Hindlimb muscle (tissue), 1 donor: ENCODE results near the gene PLXDC2. TPM values are rescaled to one million over a fixed set of nuclear protein-coding genes. Genes with fewer than 3 reads are reported as not detected.

ENCODE experiments used
- DNase-seq: peaks from one replicate; pipeline ENCODE4 v3.0.0-alpha.2; 2013
- polyA plus RNA-seq: library from polyadenylated mRNA; unstranded; fragments of 120-200 nt; gene quantifications from one replicate; pipeline ENCODE4 v1.2.1, GENCODE V29; 2013; ENCODE audit not compliant: insufficient read length

Gene PLXDC2
- polyA plus RNA-seq, 1 donor, result 31.4 TPM

- no peak for DNase-seq
These were observed 46.7 kb downstream of the PLXDC2 start for GRCh38 chr10:19862811-19863515.

- DNase-seq, result no peak
These were observed 49.4 kb downstream of the PLXDC2 start for GRCh38 chr10:19865676-19866075.

GRCh38 chr10:19869370-19869769 is 53.1 kb downstream of the PLXDC2 start:
- DNase-seq, result no peak

DNA sequence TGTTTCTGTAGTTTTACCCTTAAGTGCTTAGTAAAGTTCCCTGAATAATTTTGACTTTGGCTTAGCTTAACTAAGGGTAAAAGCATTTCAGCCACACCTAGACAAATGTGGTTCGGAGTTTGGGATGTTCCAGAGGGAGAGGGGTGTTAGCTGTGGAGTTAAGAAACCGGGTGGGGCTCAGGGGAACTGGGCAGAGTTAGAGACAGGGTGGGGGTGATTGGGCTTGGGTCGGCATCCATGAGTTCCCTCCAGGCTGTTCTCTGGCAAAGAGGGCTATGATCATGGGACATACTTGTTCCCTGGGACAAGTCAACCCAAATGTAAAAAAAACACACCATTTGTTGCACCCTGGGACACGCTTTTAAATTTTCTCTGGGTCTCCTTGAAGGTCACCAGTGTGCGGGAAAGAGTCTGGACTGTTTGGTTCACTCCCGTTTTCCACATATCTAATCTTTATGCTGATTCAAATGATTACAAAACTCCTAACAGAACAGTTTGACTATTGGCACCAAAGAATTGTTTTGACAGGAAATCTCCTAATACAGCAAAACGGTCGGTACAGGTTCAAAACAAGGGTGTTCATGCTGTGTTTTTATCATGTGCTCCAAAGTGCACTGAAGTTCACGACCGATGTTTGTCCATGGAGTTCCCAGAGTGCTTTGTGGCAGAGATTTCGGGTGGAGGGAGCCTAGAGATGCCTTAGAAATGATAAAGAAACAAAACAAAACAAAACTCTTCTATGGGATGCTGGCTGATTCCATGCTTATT is 56.5 kb downstream of the PLXDC2 start:
- no peak for DNase-seq

GRCh38 chr10:19874190-19874589 is 58.0 kb downstream of the PLXDC2 start:
- DNase-seq, result no peak

GRCh38 chr10:19874791-19875190 is 58.6 kb downstream of the PLXDC2 start:
- DNase-seq, result no peak

- no peak for DNase-seq
These were observed 60.3 kb downstream of the PLXDC2 start for GRCh38 chr10:19876570-19876969.

DNA sequence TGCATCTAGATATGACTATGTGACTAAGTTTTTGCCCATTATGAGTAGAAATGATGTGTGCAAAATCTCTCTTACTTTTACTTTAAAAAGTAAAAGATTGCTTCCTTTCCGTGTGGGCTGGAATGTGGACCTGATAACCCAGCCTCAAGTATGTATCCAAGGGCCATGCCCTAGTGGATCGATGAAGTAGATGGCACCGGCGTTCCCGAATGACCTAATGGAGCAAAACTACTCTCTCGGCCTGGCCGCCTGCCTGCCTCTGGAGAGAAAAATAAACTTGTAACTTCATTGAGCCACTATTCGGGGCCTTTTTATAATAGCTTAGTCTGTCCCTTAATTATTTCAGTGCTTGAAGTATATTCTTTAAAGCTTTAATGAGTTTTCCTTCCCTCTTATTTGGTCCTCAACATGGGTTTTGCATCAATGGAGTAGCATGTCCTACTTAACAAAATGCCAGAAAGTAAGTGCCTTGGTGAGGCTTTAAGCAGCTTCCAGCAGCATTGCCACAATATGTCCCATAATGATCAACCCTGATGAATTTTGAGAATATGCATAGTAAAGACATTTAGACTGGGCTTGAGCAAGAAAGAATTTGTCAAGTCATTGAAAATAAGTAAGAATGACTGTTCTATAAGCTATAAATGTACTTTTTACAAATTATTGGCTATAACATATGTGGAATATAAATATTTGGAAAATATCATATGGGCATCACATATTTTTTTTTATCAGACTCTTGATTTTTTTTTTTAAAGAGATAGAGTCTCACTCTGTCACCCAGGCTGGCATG is 61.4 kb downstream of the PLXDC2 start:
- no peak for DNase-seq

- DNase-seq, result no peak
These were observed 66.4 kb downstream of the PLXDC2 start for GRCh38 chr10:19882621-19883020.

GRCh38 chr10:19888061-19888660 is 71.9 kb downstream of the PLXDC2 start:
- DNase-seq, result no peak

DNA sequence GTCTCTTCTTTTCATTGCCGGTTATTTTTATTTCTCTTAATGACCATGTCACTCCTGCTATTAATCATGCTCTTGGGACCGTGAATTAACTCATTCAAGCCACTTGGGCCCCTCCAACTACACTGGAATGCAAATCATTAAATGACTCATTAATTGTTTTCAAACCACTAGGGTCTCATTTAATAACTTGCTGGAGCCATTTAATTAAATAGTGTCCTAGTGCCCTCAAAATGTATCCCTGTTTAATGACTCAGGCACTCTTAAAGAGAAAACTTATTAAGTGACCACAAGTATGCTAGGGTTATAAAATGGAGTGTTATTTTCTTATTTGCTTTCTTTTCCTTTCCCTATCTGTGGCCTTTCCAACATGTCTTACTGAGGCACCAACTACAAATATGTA is 73.0 kb downstream of the PLXDC2 start:
- DNase-seq, result no peak

DNA sequence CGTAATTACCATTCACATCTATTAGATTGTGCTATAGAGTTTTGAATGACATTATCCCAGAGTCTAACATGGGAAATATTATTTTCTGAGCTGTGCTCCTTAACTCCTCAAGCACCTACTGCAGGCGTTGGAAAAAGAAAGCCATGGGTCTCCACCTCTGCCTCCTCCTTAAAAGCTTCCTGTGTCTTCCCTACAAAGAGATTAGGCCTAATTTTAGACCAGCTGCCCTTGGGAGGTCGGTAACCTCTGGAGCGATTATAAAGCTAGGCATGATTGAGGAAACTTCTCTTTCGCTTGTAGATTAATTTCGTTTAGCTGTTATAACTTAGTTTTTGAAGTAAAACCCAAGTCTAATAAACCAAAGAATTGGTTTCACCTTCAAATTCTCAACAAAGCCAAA is 75.2 kb downstream of the PLXDC2 start:
- DNase-seq, result no peak

DNA sequence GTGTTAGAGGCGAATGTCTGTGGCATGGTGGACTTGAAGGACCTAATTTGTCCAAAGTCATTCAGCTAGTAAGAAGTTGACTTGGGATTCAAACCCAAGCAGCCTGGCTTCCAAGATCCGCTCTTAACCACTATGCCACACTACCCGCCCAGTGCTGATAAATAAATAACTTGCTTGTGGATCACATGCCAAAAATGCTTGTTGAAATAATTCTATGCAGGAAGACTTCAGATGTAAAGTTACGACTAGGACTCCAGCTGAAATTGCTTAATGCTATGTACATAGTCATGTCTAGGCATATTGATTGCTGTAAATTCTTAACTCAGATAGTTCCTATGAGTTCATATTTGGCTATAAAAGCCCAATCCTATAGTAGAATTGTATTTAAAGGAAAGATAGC is 76.0 kb downstream of the PLXDC2 start:
- no peak for DNase-seq

DNA sequence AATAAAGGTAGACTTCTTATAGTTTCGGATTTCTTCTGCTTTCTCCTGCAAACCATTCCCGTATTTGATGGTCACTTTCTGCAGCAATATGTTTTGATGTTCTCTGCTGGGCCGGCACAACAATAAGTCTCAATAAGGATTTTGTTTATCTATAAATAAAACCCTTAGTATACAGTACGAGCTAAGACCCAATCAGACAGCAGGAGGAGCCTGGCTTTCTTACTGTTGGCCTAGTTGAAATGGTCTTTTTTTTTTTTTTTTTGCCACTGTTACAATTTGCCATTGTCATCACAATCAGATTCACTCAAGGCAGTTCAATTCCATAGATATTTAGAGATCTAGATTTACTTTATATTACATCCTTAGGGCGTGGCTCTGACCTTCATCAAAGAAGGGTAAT is 76.4 kb downstream of the PLXDC2 start:
- DNase-seq, result no peak

GRCh38 chr10:19895500-19895899 is 79.3 kb downstream of the PLXDC2 start:
- no peak for DNase-seq

- no peak for DNase-seq
These were observed 86.2 kb downstream of the PLXDC2 start for GRCh38 chr10:19902456-19902855.

GRCh38 chr10:19904202-19904661 is 88.0 kb downstream of the PLXDC2 start:
- no peak for DNase-seq

DNA sequence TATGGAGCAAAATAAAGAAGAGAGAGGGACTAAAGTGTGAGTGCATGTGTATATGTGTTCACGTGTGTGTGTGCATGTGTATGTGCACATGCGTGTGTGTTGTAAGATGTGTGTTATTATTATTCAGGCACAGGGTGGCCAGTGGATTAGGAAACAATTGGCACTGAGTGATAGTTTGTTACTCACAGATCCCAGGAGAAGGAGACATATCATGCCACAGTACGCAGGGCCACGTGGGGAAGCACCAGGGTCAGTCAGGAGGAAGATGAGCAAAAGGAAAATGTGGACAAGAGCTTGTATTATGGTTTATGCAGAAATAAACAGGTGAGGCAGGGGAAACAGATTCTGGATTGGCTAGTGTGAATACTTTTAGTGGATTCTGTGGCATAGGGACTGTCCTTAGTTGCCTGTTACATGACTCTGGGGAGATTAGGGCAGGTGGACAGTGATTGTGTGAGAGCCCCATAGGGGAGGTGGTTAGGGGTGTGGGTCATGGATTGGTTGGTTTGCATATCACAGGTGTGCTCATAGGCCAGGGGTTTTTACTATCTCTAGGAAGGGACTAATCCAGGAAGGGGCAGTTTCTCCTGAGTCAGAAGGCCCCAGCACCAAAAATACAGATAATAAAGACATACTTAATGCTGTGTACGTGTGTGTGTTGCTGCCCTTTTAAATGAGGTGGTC is 90.0 kb downstream of the PLXDC2 start:
- no peak for DNase-seq

GRCh38 chr10:19908991-19909696 is 92.9 kb downstream of the PLXDC2 start:
- no peak for DNase-seq

DNA sequence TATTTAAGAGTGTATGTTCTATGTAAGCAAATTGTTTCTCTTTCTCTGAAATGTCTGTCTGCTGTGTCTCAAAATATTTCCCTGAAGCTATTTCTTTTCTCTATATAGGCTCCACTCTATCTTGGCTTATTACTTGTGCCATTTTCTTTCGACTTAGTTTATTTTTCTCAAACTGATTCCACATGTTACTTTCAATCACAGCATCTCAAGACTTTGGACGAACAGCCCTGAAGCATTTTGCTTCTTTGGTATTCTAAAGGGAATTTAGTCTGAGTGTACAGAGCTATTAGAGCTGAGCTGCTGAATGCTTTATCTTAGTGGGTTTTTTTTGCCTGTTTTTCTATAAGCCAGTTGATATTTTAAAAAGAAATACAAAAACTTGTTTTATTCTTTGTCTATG is 95.7 kb downstream of the PLXDC2 start:
- DNase-seq, result no peak

DNA sequence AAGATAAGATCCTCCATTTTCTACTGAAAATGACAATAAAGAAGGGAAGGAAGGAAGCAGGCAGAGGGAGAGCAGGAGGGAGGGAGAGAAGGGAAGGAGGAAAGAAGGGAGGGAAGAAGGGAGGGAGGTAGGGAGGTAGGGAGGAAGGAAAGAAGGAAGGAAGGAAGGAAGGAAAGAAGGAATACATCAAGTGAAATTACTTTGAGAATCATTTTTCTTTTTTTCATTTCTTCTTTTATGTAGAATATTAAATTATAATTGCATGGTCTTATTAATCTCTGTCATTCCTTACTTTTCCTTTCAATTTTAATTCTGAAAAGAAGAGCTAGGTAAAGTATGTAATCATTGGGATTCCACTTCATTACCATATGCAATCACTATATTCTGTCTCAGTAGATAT is 97.8 kb downstream of the PLXDC2 start:
- no peak for DNase-seq

- no peak for DNase-seq
These were observed 98.9 kb downstream of the PLXDC2 start for GRCh38 chr10:19915125-19915524.
